GM19238 (cell line): ENCODE results near the gene LRCH2.

Experiments used
- DNase-seq: peaks from one replicate; pipeline ENCODE4 v3.0.0; 2011; ENCODE audit warnings: low spot score; ENCODE audit not compliant: insufficient read length

The LRCH2 gene

DNA sequence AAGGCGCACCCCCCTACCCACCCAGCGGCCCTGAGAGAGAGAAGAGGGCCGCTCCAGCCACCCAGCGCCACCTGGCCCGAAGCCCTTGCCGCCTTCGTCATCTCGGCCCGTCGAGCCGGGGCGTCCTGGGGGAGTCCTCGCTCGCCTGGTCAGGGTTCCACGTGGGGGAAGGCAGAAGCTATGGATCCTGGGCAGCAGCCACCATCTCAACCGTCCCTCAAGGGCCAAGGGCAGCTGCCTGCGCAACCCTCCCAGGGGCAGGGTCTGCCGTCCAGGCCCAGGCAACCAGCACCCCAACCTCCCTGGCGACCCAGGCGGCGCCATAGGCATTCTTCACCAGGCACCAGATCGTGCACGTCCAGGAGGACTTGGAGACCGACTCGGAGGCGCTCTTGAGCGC lies 165.0 kb downstream of the LRCH2 start:
- DNase-seq: no peak

DNA sequence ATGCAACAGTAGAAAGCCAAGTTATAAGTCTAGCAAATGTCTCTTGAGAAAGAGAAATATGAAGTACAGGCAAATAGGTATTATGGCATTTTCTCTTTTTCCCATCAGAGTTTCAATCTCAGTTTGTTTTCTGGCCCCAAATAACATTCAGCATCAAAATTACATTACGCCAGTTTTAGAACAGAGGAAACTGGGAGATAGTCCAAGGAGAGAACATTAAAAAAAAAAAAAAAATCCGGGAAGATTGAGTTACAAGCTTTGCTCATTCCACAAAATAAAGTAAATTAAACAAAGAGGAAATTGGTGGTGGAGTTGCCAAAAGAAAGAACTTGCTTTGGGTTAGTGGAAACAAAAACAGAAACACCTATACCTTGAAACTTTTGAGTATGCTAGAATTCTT lies 166.1 kb downstream of the LRCH2 start:
- DNase-seq: no peak

DNA sequence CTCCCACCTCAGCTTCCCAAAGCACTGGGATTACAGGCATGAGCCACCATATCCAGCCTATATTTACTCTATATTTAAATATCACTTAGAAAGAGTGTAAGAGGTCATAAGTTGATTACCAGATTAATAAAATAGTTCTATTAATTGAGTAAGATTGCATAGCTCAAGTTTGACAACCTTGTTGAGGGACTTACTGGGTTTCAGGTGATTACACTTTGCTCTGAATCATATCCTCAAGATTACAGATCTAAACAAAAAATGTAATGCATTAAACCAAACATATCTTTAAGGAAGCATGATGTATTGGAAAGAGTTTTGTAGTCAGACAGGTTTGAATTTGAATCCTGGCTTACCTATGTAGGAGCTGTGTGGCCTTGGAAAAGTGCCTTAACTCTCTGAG lies 168.6 kb downstream of the LRCH2 start:
- DNase-seq: no peak
